GM11168 (cell line): ENCODE data around the gene STRIP2.
"Not testable (repeated sequence)": the region's sequence is repeated elsewhere in the genome, so short reads cannot be mapped to it uniquely, and the experiment has no call there.

Experiments used
- in situ Hi-C: fragments of 300-500 bp; cut with MboI; formaldehyde crosslinking; loops from one replicate; pipeline ENCODE4 v1.12.0; 2022; ENCODE audit warnings: low sequenced_read_pairs; ENCODE audit not compliant: unreplicated experiment

Gene STRIP2

DNA sequence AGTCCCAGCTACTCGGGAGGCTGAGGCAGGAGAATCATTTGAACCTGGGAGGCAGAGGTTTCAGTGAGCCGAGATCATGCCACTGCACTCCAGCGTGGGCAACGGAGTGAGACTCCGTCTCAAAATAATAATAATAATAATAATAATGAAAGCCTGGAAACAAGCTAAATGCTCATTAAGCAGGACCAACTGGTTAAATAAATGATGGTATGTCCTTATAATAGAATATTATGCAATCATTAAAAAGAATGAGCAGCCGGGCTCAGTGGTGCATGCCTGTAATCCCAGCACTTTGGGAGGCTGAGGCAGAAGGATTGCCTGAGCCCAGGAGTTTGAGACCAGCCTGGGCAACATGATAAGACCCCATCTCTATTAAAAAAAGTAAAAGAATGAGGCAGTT, 47.1 kb downstream of the STRIP2 start:
- in situ Hi-C loops: not testable (repeated sequence)

DNA sequence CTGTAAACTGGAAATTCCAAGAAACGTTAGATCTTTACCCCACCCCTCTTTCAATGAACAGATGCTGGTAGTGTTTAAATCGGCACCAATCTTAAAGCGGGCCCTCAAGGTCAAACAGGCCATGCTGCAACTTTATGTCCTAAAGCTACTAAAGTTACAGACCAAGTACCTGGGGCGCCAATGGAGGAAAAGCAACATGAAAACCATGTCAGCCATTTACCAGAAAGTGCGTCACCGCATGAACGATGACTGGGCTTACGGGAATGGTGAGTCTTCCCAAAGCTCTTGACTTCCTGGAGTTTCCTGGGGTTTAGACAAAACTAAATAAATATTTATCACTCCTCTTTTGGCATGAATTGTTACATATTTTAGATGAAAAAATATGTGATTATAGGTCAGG, 48.5 kb downstream of the STRIP2 start:
- in situ Hi-C loops: no loop called here

DNA sequence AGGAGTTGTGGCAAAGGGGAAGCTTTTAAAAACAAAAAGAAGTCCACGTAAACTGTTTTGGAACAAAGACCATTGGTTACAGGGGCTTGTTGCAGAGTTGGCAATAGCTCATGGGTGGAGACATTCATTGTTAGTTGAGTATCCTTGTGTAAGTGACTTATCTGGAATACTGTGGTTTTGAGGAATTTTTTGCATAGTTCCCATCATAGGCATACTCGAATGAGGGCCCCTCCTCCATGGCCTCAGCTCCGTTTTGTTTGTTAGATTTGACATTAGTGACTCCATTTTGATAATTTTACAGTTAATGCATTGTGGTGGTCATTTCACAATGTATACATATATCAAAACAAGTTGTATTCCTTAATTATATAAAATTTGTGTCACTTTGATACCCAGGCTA, 55.3 kb downstream of the STRIP2 start:
- in situ Hi-C loops: no loop called here

DNA sequence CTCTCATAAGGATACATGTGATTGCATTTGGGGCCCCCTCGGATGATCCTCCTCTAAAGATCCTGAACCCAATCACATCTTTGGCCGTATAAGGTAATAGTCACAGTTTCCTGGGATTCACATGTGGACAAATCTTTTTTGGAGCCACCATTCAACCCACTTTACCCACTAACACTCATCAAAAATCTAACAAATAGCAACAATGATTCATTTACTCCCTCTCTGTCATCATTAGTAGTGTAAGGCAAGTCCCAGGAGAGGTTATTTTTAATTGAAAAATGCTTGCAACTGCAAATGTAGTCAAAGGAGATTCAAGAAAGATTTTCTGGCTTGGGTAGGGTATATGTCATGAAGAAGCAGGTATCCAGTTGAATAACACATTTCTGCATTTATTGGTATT, 58.2 kb downstream of the STRIP2 start:
- in situ Hi-C loops: no loop called here

DNA sequence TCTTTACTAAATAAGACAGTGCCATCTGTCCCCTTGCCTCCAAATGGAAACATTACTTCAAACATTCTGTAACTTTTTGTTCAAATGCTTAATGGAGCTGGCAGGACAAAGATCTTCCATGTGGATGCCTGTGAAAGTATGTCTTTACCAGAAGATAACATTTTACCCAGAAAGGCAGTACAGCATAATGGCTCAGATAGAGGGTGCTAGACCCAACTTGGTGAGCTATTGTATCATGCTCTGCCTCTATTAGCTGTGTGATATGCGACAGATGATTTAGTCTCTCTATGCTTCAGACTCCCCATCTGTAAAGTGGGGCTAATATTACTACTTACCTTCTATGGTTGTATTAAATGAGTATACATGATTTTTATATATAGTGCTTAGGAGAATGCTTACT, 59.3 kb downstream of the STRIP2 start:
- in situ Hi-C loops: no loop called here

DNA sequence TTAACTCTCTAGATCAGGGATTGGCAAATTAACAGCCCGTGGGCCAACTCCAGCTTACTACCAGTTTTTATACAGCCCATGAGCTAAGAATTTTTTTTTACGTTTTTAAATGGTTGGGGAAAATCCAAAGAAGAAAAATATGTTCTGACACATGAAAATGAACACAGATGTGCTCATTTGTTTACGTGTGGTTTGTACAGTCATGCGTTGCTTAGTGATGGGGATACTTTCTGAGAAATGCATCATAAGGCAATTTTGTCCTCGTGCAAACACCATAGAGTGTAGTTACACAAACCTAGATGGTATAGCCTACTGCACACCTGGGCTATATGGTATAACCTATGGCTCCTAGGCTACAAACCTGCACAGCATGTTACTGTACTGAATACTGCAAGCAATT, 59.8 kb downstream of the STRIP2 start:
- in situ Hi-C loops: no loop called here

DNA sequence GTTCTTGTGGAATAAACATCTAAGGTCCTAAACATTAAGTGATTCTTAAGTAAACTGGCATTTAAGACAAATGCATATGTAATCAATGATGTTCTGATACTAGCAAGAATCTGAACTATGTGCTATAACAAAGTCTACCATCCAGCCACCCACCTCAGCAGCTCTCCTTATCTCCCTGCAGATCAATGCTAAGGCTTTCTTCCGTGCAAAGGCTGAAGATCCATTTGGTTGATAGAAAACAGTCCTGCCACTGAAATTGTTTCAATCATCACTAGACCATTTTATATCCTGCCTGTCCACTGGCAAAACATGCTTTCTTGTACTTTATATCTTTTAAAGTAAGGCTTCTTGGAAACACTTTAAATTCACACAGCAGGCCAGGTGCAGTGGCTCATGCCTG, 61.8 kb downstream of the STRIP2 start:
- in situ Hi-C loops: no loop called here

DNA sequence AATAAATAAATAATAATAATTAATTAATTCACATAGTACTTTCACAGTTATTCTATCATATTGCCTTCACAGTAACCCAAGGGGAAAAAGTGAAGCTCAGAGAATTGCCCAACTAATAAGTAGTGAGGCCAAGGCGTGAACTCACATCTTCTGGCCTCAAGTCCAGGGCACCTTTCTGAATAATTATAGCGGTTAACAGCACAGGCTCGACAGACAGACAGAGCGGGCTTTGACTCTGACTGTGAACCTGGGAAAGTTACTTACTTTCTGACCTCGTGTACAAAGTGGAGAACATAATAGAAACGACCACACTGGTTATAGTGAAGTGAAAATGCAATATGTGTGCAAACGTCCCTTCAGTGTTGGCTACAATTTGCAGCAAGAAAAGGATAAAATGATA, 62.4 kb downstream of the STRIP2 start:
- in situ Hi-C loops: no loop called here

DNA sequence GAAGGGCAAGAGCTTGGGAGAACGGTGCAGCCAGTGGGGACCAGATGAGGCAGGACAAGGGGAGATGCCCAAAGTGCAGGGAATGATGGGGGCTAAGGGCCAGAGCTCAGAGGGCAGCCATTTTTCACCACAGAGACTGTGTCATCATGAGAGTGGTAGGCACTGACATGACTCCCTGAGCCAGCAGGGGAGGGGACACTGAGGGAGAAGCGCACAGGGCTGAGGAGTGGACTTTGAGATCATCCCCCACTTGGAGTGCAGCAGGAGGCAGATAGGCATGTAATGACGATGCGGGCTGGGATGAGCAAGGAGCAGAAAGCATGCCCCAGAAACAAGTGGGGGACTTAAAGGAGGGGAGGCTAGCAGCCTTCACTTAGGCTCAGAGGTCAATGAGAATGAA, 62.9 kb downstream of the STRIP2 start:
- in situ Hi-C loops: no loop called here

DNA sequence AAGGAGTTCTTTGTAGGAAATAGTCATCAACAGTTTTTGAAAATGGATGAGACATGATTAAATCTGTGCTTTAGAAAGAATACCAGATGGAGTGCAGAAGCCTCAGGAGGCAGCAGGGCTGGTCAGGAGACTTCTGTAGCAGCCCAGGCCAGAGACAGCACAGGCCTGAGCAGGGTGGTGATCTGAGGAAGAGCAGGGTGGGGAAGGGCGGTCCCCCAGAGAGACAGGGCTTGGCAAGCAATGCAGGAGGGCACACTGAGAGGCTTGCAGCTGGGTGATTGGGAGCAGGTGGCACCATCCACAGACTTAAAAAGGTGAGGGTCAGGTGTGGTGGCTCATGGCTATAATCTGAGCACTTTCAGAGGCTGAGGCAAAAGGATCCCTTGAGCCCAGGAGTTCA, 63.8 kb downstream of the STRIP2 start:
- in situ Hi-C loops: no loop called here

DNA sequence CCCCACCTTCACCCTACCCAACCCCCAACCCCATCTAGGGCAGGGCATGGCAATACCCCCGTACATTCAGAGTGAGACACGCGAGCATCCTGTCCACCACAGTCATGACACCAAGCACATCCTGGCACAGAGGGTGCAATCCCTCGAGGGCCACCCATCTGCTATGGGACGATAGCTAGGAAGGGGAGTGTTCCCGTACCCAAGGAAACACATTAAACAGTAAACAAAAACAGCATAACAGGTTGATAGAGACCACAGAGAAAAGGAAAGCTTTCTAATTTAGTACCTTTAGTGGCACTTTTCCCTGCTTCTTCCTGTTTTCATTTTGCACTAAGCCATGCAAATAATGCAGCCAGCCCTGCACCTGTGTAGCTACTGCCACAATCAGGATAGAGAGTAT, 65.8 kb downstream of the STRIP2 start:
- in situ Hi-C loops: no loop called here

DNA sequence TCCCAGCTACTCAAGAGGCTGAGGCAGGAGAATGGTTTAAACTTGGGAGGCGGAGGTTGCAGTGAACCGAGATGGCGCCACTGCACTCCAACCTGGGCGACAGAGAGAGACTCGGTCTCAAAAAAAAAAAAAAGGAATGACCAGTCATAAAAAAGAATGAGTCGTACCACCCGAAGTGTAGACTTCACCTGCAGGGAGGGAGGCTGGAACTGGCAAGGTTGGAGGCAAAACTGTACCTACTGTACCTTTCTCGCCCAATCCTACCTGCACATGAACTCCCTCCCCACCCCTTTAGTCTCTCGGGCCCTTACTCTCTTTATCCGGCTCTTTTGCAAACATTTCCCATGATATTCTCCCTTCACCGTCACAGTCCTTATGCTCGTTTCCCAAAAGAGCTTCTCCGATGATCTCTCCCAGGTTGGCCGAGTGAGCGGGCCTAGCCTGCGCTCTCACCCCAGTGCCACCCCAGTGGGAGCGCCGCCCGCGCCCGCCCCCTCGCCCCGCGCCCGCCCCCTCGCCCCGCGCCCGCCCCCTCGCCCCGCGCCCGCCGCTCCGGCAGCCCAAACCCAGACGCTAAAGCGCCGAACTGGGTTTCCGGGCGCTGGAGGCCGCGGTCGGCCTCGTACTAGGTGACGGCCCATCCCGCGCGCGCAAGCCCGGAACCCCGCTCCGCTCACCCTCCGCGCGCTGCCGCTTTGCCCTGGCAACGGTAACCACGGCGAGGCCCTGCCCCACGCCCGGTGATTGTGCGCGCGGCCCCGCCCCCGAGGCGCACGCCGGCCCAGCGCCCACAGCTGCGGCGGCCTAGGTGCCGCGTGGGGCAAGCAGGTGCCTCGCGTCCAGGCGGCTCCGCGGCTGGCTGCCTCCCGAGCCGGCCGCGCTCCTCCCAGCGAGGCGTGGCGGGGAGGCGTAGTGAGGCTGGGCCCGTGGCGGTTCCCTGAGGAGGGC, 67.8 kb downstream of the STRIP2 start, which contains the start of gene SMKR1:
SMKR1 (plus strand) TSS at position 772 of the 948 bp plus-strand sequence. CDS start 294 bp downstream, outside the sequence.
- in situ Hi-C loops: no loop called here

DNA sequence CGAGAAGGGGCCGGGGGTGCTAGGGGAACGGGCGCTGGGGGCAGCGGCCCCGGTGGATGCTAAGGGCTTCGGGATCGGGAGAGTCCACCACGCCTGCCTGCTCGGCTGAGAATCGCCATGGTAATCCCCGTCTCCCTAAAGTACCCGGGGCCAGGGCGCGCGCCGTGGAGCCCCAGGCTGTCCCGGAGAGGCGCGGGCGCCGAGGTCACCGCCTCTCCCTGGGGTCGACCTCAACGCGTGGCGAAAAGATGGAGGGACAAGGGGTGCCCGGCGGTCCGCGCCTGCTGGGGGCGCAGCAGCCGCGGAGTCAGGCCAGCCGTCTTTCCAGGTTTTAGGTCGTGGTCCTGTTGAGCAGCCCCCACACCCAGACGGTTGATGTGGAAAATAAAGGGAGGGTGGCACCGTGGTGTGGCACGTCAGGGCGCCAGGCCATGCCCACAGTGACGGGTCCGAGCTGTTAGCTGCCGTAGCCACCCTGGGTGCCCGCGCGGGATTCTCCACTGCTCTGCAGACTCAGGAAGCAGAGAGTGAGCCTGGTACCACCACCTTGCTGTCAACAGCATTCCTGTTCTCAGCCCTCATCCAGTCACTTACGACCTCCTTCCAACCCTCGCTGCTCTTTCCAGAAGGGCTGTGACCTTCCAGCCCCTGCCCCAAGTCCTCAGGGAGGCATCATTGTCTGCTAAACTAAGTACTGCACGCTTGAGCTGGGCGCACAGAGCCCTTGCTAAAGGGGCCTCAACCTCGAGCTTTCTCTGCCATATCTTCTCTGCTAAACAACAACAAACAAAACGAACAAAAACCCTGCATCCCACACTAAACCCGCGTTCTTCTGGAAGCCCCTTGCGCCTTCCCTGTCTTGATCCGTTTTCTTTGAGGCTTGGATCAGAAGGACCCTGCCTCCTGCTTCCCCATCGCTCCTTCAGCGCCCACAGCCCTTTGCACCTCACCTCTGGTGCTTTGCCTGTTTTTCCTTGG, 68.8 kb downstream of the STRIP2 start:
- in situ Hi-C loops: no loop called here

DNA sequence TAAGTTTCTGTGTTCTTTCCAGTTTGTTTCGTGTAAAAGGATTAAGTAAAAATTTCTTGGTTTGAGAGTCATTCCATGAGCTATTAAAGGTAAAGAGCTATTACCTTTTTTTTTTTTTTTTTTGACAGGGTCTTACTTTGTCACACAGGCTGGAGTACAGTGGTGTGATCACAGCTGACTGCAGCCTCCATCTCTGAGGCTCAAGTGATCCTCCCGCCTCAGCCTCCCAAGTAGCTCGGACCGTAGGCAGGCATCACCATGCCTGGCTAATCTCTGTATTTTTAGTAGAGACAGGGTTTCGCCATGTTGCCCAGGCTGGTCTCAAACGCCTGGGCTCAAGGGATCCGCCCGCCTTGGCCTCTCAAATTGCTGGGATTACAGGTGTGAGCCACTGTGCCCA, 69.5 kb downstream of the STRIP2 start:
- in situ Hi-C loops: no loop called here

DNA sequence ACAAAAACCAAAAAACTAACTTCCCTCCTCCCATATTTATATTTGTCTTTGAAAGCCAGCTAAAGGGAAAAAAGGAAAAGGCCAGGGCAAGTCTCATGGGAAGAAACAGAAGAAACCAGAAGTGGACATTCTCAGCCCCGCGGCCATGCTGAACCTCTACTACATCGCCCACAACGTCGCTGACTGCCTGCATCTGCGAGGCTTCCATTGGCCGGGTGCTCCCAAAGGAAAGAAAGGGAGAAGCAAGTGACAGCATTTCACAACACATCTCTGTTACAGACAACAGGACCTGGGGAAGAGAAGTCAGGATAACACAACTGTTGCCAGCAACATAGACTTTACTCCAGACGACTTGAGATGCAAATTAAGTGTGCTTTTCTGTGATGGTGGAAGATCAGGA, 78.0 kb downstream of the STRIP2 start:
- in situ Hi-C loops: no loop called here

DNA sequence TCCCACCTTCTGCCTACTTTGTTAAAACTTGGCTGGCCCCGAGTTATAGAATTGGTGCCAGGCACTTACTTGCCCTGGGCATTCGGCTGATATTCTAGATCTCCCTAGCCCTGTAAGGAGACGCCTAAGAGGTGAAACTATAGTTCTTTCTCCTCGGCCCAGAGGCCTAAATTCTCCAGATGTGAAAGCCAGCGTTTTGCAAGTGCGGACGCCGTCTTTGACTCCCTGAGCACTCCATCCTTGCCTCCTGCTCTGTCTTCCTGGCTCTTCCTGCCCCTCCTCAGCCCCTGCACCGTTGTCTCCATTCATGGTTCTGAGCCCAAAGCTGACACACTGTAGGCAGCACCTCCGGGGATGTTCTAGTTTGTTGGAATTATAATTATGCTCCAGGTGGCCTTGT, 79.3 kb downstream of the STRIP2 start:
- in situ Hi-C loops: no loop called here

DNA sequence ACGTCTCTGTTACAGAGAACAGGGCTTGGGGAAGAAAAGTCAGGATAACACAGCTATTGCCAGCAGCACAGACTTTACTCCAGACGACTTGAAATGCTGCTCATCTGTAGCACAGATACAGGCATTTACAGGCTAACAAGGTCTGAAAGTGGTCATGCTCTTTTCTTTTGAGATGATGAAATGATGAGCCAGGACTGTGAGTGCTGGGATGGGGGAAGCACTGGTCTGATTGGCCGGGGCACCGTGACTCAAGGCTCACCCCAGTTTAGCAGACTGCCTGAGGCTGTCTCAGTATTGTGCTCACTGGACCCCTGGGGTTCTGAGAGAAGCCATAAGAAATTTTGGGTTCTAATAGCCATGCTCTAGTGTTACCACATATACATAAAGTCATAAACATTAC, 80.5 kb downstream of the STRIP2 start:
- in situ Hi-C loops: no loop called here

DNA sequence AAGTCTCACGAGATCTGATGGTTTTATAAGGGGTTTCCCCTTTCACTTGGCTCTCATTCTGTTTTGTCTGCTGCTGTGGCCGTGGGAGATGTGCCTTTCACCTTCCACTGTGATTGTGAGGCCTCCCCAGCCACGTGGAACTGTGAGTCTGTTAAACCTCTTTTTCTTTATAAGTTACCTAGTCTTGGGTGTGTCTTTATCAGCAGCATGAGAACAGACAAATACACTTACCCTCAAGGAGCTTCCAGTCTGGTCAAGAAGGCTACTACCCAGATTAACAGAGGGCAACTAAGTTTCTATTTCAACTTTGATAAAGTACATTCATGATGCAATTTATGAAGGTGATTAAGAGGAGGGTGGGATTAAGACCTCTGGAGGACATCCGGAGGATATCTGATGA, 81.1 kb downstream of the STRIP2 start:
- in situ Hi-C loops: no loop called here

DNA sequence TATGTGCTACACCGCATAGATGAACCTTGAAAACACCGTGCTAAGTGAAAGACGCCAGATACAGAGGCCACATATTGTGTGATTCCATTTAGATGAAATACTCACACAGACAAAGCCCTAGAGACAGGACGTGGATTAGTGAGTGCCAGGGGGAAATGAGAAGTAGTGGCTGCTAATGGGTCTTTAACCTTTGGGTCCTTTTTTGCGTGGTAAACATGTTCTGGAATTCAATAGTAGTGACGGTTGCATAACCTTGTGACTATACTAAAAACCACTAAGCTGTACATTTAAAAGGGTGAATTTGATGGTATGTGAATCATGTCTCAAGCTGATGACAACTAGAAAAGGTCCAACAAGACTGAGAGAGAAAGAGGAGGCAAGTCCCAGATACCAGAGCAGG, 83.7 kb downstream of the STRIP2 start:
- in situ Hi-C loops: no loop called here

DNA sequence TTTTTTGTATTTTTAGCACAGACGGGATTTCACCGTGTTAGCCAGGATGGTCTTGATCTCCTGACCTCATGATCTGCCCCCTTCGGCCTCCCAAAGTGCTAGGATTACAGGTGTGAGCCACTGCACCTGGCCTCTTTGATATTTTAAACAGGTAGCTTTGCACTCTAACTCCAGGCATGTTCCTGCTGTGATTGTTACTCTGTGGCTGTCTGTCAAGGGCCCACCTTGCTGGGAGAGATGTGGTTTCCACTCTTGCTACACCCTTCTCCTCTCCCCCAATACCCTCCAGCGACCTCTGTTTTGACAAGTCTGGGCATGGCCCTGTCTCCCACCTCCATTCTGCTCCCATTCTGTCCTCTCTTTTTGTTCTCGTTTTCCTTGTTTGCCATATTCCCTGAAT, 85.2 kb downstream of the STRIP2 start:
- in situ Hi-C loops: no loop called here
